HG02852 (cell line): ENCODE results near the gene ELAVL3.
"Not testable (repeated sequence)": the region's sequence is repeated elsewhere in the genome, so short reads cannot be mapped to it uniquely, and the experiment has no call there.

Experiments
- ATAC-seq: cut with Tn5 transposase; IDR thresholded peaks from one replicate; pipeline ENCODE4 v1.9.1; 2021; ENCODE audit warnings: mild to moderate bottlenecking, moderate library complexity; ENCODE audit not compliant: unreplicated experiment

Gene ELAVL3

DNA sequence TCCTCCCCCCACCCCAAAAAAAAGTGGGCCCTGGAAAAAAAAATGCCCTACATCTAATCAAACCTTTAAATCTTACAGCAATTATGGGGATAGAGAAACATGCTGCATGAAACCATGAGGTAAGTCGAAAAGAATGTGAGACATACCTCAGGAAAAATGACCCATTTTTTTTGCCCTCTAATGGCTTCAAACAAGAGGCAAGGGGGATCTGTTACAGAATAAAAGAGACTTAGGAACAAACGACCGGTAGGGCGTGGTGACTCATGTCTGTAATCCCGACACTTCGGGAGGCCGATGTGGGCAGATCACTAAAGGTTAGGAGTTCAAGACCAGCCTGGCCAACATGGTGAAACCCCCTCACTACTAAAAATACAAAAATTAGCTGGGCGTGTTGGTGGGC lies 70.2 kb downstream of the ELAVL3 start:
- no peak for ATAC-seq

DNA sequence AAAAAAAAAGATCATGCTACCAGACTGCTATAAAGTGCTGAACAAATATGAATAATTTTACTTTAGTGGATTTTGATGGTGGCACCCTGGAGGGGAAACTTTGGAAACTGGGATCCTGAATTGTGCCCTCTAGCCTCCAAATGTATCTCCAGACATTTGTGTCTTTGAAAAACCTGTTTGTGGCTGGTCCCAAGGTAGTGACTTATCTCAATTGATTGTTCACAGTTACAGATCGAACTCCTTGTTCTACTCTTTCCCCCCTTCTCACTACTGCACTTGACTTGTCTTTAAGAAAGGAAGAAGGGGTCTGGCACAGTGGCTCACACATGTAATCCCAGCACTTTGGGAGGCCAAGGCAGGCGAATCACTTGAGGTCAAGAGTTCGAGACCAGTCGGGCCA lies 72.3 kb downstream of the ELAVL3 start:
- no peak for ATAC-seq

DNA sequence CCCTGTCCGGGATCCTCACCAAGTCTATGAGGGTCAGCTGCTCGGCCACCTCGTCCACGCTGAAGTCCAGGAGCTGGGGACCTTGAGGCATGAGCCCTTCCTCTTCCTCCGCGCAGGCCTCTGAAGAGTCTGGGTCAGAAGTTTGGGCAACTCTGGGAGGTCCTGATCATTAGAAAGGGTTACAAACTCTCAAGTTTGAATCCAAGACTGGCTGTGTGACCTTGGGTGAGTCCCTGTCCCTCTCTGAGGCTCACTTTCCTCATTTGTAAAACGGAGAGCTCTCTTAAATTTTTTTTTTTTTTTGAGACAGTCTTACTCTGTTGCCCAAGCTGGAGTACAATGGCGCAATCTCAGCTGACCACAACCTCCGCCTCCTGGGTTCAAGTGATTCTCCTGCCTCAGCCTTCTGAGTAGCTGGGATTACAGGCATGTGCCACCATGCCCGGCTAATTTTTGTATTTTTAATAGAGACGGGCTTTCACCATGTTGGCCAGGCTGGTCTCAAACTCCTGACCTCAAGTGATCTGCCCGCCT lies 74.1 kb downstream of the ELAVL3 start:
- not testable (repeated sequence) for ATAC-seq

DNA sequence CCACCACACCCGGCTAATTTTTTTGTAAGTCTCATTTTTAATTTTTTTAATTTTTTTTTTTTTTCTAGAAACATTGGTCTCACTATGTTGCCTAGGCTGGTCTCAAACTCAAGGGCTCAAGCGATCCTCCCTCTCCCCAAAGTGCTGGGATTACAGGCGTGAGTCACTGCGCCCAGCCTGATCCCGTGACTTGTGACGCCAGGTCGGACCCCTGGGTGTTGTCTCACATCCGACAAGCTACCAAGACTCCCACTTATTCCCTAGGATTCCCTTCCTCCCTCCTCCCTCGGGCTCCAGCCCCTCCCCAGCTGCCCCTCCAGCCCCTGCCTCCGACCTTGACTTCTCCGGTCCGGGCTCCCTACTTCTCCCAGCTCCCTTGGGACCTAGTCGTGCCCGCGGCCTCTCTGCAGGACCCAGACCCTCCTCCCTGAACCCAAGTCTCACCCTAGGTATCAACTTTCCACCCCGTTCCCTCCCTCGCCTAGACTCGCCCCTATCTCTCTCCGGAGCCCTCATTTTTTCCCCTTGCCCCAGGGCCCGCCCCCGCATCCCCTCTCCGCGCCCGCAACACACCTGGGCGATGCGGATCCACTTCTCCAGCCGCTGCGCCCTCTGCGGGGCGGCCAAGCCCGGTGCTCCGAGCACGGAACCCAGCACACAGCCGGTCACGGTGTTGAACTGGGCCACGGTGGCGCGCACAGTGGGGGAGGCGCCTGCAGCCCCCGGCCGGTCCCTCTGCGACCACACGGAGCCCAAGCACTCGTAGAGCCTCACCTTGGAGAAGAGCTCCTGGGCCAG lies 74.8 kb downstream of the ELAVL3 start:
- no peak for ATAC-seq

DNA sequence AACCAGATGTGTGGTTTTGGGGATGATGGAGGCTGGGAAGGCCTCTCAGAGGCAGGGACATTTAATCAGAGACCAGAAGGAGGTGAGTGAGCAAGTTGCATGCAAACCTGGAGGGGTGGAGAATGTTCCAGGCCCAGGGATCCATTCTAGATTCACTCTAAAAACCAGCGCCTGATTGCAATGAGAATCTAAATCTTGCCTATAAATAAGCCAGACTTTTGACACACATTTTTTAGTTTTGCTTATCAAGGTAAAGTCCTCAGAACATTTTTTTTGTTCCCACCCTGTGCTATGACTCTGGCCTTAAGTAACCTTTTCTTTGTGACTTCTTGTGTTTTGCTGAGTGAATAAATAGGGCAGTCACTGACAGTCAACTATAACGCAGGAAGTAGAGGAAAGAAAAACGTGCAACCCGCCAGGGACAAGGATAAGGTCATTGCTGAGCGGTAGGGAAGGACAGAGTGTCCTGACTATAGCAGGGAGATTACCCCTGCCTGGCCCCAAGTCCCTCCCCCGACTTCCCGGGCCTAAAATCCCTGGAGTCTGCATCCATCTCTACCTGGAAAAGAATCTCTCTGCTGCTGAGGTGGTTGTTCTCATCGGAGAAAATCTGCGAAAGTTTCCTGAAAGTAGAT lies 76.1 kb downstream of the ELAVL3 start:
- ATAC-seq = no peak

DNA sequence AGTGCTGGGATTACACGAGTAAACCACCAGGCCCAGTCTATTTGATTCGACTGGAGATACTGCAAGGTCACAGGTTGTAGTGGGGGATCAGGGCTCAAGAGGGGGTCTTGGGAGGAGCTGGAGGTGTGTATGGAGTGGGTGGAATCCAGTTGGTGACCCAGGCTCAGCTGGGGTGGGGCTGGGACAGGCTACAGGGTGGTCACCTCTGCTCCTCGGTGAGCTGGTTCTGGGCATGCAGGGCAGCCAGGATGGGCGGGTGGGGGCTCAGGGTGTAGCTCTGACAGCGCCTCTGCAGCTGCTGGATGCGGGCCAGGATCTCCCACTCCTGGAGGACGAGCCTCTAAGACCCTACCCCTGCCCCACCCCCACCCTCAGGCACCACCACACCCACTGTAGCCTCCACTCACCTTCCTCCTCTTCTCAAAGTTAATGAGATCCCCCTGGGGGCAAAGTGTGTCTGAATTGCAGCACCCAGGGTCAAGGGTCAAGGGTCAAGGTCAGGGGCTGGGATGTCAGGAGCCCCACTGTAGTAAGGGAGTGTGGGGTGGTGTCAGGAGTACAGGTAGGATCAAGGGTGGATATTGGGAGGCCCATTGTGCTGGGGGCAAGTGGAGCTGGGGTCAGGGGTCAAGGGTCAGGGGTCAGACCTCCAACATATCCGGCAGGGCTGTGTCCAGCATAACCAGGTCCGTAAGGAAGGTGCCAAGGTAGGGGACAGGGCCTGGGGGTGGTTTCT lies 78.9 kb downstream of the ELAVL3 start:
- no peak for ATAC-seq
